ENCODE data around the gene WDR86.

Gene WDR86

GRCh38 chr7:151439855-151440798, 30.3 kb upstream of the WDR86 start, which contains the start of gene CRYGN:
CRYGN (minus strand) TSS chr7:151440141; CDS start chr7:151439917, 224 bp downstream.
- no peak for DNase-seq

GRCh38 chr7:151438864-151439601, 29.2 kb upstream of the WDR86 start:
- DNase-seq = no peak

GRCh38 chr7:151437866-151438516, 28.2 kb upstream of the WDR86 start:
- DNase-seq = no peak

- no peak for DNase-seq
These were observed 27.3 kb upstream of the WDR86 start for GRCh38 chr7:151437159-151437553.

- no peak for DNase-seq
These were observed 26.8 kb upstream of the WDR86 start for GRCh38 chr7:151436446-151437158.

GRCh38 chr7:151435971-151436370, 26.1 kb upstream of the WDR86 start:
- DNase-seq = no peak

- DNase-seq = no peak
These were observed 25.5 kb upstream of the WDR86 start for GRCh38 chr7:151435103-151435916.

GRCh38 chr7:151434549-151434948, 24.7 kb upstream of the WDR86 start:
- no peak for DNase-seq

GRCh38 chr7:151433721-151434400, 24.0 kb upstream of the WDR86 start:
- no peak for DNase-seq

GRCh38 chr7:151432658-151433521, 23.1 kb upstream of the WDR86 start:
- DNase-seq = no peak

GRCh38 chr7:151431768-151432311, 22.0 kb upstream of the WDR86 start:
- no peak for DNase-seq

GRCh38 chr7:151431281-151431767, 21.5 kb upstream of the WDR86 start:
- no peak for DNase-seq

- DNase-seq = no peak
These were observed 20.8 kb upstream of the WDR86 start for GRCh38 chr7:151430391-151431205.

GRCh38 chr7:151429560-151430331, 19.9 kb upstream of the WDR86 start:
- no peak for DNase-seq

GRCh38 chr7:151429237-151429559, 19.4 kb upstream of the WDR86 start:
- DNase-seq = no peak

GRCh38 chr7:151428378-151429236, 18.8 kb upstream of the WDR86 start:
- peak; percentile 10 for DNase-seq
